Kidney (tissue), 14 donors: ENCODE data around the gene RGS10. TPM values are rescaled to one million over a fixed set of nuclear protein-coding genes. Genes with fewer than 3 reads are reported as not detected.
A peak's percentile ranks its signal among the peaks of the same experiment; 100 is the strongest.

Experiments used
- DNase-seq, 5 donors: peaks; one replicate each; pipeline ENCODE4 v3.0.0-alpha.2; 2013 to 2020
- FAIRE-seq: peaks from 2 replicates; lab custom pipeline; 2012; peaks lifted over from hg19 to GRCh38; lab: Jason Lieb, UNC
- H3K27ac ChIP-seq, 2 donors: one replicate each; pipeline ENCODE4 v1.7.0; 2013; ENCODE audit warnings: low read depth in 2 of 2, low read length in 2 of 2, inconsistent platforms in 1 of 2
- H3K27me3 ChIP-seq: one replicate; pipeline ENCODE4 v1.7.1; 2013; ENCODE audit warnings: low read length, inconsistent platforms; ENCODE audit not compliant: control insufficient read depth, insufficient read depth
- H3K36me3 ChIP-seq, 3 donors: one replicate each; pipeline versions ENCODE4 v1.7.0 to v1.7.1; 2013; ENCODE audit warnings: low read length in 3 of 3, control low read depth in 1 of 3, inconsistent platforms in 1 of 3; ENCODE audit not compliant: insufficient read depth in 3 of 3, control insufficient read depth in 2 of 3
- H3K4me1 ChIP-seq, 3 donors: one replicate each; pipeline versions ENCODE4 v1.7.0 to v1.7.1; 2013; ENCODE audit warnings: low read length in 3 of 3, inconsistent platforms in 1 of 3, low read depth in 1 of 3; ENCODE audit not compliant: control insufficient read depth in 2 of 3, insufficient read depth in 2 of 3
- H3K4me3 ChIP-seq, 3 donors: one replicate each; pipeline versions ENCODE4 v1.7.0 to v1.8.1; 2013; ENCODE audit warnings: low read length in 3 of 3, control low read depth in 1 of 3, inconsistent platforms in 1 of 3
- H3K9ac ChIP-seq, 3 donors: one replicate each; pipeline versions ENCODE4 v1.7.0 to v1.7.1; 2013; ENCODE audit warnings: low read length in 3 of 3, control low read depth in 1 of 3, inconsistent platforms in 1 of 3
- H3K9me3 ChIP-seq, 3 donors: one replicate each; pipeline versions ENCODE4 v1.7.0 to v1.7.1; 2013; ENCODE audit warnings: low read length in 3 of 3, control low read depth in 1 of 3, inconsistent platforms in 1 of 3; ENCODE audit not compliant: control insufficient read depth in 2 of 3, insufficient read depth in 1 of 3
- intact Hi-C: fragments of 100-400 bp; cut with DNase I; formaldehyde crosslinking; loops from one replicate; pipeline ENCODE4 v1.11.1; 2022
- polyA plus RNA-seq: library from polyadenylated mRNA; stranded (reverse); fragments of 350-450 nt; fragmentation: Illumina TruSeq; extraction: RNeasy Lipid Tissue Mini Kit (QIAGEN cat#74804); gene quantifications from one replicate; pipeline ENCODE4 v1.2.3, GENCODE V29; 2014; ENCODE audit warnings: low read depth, low replicate concordance; ENCODE audit not compliant: insufficient read depth
- total RNA-seq: library from RNA; stranded (reverse); fragmentation: NEBNext Ultra II Directional; extraction: Animal tissue kit (Norgen Biotek cat#: 25700); gene quantifications from one replicate; pipeline ENCODE4 v1.2.1, GENCODE V29; 2021
- TF ChIP-seq, protein P1 (sequence below): IDR thresholded peaks from 3 replicates; pipeline ENCODE4 v1.5.1; 2012; ENCODE audit warnings: mild to moderate bottlenecking, moderate library complexity, borderline replicate concordance; ENCODE audit not compliant: insufficient read depth; ENCODE audit errors: extremely low read depth
- donor health status: control.
- donor health status: control.
- donor health status: control.
- donor health status: control.
- donor health status: control.
- donor health status: DM: yes; HTN: yes; CAD: no.
- donor health status: Normal renal cell carcinoma (clear cell type).

The RGS10 gene
- total and polyA plus RNA-seq, 2 donors from 2014 or later, result 19.9 to 25.4 TPM

DNA sequence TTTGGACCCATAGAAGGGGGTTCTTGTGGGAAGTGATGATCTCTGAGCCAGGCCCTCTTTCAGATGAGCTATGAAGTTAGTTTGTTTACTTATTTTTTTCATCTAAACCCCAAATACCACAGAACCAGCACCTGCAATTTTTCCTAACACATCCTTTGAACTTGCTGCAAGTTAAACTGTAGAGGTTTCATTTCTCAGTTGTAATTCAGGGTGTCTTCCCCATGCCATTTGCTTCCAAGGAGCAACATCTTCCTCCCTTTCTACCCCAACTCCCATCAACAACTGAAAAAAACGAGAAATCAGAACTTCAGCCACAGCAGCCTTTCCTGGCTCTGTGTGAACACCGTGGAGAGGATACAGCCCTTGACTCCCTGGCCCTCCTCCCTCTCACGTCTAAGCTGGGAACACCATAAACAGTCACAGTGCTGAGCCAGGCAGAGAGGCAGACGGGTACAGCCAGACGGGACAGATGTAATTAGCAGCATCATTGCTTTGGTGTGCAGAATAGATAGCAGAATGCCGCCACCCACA, 63.6 kb downstream of the RGS10 start:
- Histone ChIP-seq H3K9ac (no peak overlapping the region), H3K27me3 (no peaks in the 10 kb centered on the region), H3K27ac (no peak overlapping the region), H3K4me1 (no peaks in the 10 kb centered on the region), H3K36me3 (no peaks in the 10 kb centered on the region), H3K4me3 (no peak overlapping the region), H3K9me3 (no peaks in the 10 kb centered on the region)
- no peak for FAIRE-seq
- DNase-seq, result peak in 1 of 5 donors; percentile 34
- TF ChIP-seq, protein P1, sequence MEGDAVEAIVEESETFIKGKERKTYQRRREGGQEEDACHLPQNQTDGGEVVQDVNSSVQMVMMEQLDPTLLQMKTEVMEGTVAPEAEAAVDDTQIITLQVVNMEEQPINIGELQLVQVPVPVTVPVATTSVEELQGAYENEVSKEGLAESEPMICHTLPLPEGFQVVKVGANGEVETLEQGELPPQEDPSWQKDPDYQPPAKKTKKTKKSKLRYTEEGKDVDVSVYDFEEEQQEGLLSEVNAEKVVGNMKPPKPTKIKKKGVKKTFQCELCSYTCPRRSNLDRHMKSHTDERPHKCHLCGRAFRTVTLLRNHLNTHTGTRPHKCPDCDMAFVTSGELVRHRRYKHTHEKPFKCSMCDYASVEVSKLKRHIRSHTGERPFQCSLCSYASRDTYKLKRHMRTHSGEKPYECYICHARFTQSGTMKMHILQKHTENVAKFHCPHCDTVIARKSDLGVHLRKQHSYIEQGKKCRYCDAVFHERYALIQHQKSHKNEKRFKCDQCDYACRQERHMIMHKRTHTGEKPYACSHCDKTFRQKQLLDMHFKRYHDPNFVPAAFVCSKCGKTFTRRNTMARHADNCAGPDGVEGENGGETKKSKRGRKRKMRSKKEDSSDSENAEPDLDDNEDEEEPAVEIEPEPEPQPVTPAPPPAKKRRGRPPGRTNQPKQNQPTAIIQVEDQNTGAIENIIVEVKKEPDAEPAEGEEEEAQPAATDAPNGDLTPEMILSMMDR, result no peak
- intact Hi-C loops, result no loop called here

DNA sequence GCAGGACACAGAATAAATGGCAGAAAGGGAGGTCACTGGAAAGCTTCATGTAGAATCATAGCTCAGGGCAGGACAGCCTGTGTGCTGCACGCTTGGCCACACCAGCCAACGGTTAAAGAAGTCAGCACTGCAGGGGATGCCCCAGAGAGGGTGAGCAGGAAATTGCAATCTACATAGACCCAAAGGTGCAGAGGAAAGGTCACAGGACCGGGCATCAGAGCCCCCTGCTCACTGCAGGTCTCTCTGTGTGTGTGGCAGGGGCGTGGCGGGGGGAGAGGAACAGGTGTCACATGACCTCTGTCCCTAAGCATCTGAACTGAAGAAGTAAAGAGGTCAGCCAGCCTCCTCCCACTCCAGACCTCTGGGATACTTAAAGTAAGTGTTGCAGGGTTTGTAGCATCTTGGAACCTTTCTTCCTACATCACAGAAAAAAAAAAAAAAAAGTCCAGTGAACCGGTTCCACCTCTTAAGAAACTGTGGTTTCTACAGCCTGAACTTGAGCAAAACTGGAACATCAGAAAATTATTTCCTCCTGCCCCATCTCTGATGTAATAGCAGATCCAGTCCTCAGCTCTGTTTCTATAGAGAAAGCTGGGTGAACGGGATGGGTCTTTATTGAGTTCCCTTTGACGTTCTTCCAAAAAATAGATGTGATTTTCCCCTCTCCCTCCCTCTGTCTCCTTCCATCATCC, 64.3 kb downstream of the RGS10 start:
- H3K9ac ChIP-seq, result no peak overlapping the region
- FAIRE-seq, result no peak
- no peak for DNase-seq
- intact Hi-C loops, result no loop called here
- no peaks in the 10 kb centered on the region for H3K27me3 ChIP-seq
- H3K9me3 ChIP-seq, result no peaks in the 10 kb centered on the region
- no peaks in the 10 kb centered on the region for H3K36me3 ChIP-seq
- no peaks in the 10 kb centered on the region for H3K4me1 ChIP-seq
- H3K27ac ChIP-seq, result no peak overlapping the region
- no peak overlapping the region for H3K4me3 ChIP-seq
- TF ChIP-seq, protein P1, result no peak

DNA sequence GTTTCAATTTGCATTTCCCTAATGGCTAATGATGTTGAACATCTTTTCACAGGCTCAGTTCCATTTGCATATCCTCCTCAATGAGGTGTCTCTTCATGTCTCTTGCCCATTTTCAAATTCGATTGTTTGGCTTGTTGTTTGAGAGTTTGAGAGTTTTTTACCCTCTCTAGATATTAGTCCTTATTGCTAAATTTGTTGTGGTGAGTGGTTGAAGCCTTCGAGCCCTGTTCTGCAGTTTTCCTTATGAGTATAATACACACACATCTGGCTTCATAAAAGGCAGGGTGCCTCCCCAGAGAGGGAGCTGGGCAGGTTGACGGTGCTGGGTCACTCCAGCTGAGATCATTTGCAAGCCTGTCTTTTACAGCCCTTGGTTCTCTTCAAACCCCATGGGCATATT, 65.1 kb downstream of the RGS10 start:
- FAIRE-seq (no peak), DNase-seq (no peak)
- Histone ChIP-seq H3K9ac (no peak overlapping the region), H3K27me3 (no peaks in the 10 kb centered on the region), H3K4me1 (no peaks in the 10 kb centered on the region), H3K36me3 (no peaks in the 10 kb centered on the region), H3K9me3 (no peaks in the 10 kb centered on the region), H3K27ac (no peak overlapping the region), H3K4me3 (no peak overlapping the region)
- TF ChIP-seq, protein P1, result no peak
- intact Hi-C loops, result no loop called here
